ENCODE results near the gene ZNF563. TPM values are rescaled to one million over a fixed set of nuclear protein-coding genes. Genes with fewer than 3 reads are reported as not detected.

ZNF563 gene
- total RNA-seq, 1 experiment from 2014 or later, result not detected

- no peak overlapping the region for H2AFZ ChIP-seq (ENCODE audit: low read depth, low read length, poor library complexity, severe bottlenecking)
- RAD21 ChIA-PET (ENCODE audit: low non-redundant PET in 1 of 2, low total read pairs in 2 of 2, uncharacterized antibody in 2 of 2, unreplicated experiment in 2 of 2), result no interaction called here
- H3K79me2 ChIP-seq (ENCODE audit: insufficient read depth, low read length), result no peaks in the 10 kb centered on the region
- no peak overlapping the region for H3K9ac ChIP-seq (ENCODE audit: low read length)
- ATAC-seq (no peak), DNase-seq (ENCODE audit: low read depth, low spot score) (no peak)
- BruUV-seq (replicated peaks), result no TSS peak
- H3K9me2 ChIP-seq (ENCODE audit: insufficient read depth), result no peaks in the 10 kb centered on the region
- intact Hi-C loops (cut with micrococcal nuclease), result no loop called here
- TF ChIP-seq CEBPB (IDR thresholded peaks at IDR 0.05; ENCODE audit: low read depth) (no peak), EZH2 (IDR thresholded peaks at IDR 0.05) (no peak), SIN3A (IDR thresholded peaks at IDR 0.05; ENCODE audit: low read depth) (no peak), REST (IDR thresholded peaks at IDR 0.05; ENCODE audit: low read depth) (no peak), ATF3 (IDR thresholded peaks at IDR 0.05) (no peak), EZH2phosphoT487 (IDR thresholded peaks at IDR 0.05; ENCODE audit: borderline replicate concordance) (no peak), SRF (IDR thresholded peaks at IDR 0.05; ENCODE audit: low read depth) (no peak)
- H3K36me3 ChIP-seq (ENCODE audit: control insufficient read depth in 1 of 2, insufficient read depth in 2 of 2, low read length in 2 of 2), result no peaks in the 10 kb centered on the region
- H3K9me3 ChIP-seq (ENCODE audit: control insufficient read depth in 1 of 2, insufficient read depth in 1 of 2, low read depth in 1 of 2, low read length in 2 of 2), result no peaks in the 10 kb centered on the region; a peak in 2 of 4 replicates
- H3K4me3 ChIP-seq (replicated peaks in 1 of 2; ENCODE audit: low read depth in 1 of 2, low read length in 2 of 2), result no peak overlapping the region
- no peak overlapping the region for H3K4me2 ChIP-seq (ENCODE audit: low read length)
- no peaks in the 10 kb centered on the region for H3K4me1 ChIP-seq (ENCODE audit: control insufficient read depth in 1 of 2, insufficient read depth in 2 of 2, low read length in 2 of 2)
- CTCF ChIA-PET, result no interaction called here
- H3K27ac ChIP-seq (ENCODE audit: low read depth, low read length), result no peak overlapping the region
- no peaks in the 10 kb centered on the region for H4K20me1 ChIP-seq (ENCODE audit: insufficient read depth)
- POLR2A ChIA-PET, result no interaction called here
- no peaks in the 10 kb centered on the region for H3K27me3 ChIP-seq (ENCODE audit: insufficient read depth, low read length)
These were observed 3.1 kb downstream of the ZNF563 start for GRCh38 chr19:12330340-12330739.

GRCh38 chr19:12325690-12326089 is 7.7 kb downstream of the ZNF563 start:
- Histone ChIP-seq H3K9me3 (ENCODE audit: control insufficient read depth in 1 of 2, insufficient read depth in 1 of 2, low read depth in 1 of 2, low read length in 2 of 2) (peaks cover 0 to 10% of the 10 kb centered on the region in 2 experiments; a peak in 2 of 4 replicates), H3K9ac (ENCODE audit: low read length) (no peak overlapping the region), H3K4me1 (ENCODE audit: control insufficient read depth in 1 of 2, insufficient read depth in 2 of 2, low read length in 2 of 2) (no peaks in the 10 kb centered on the region), H4K20me1 (ENCODE audit: insufficient read depth) (no peaks in the 10 kb centered on the region), H3K4me3 (replicated peaks in 1 of 2; ENCODE audit: low read depth in 1 of 2, low read length in 2 of 2) (no peak overlapping the region), H3K27ac (ENCODE audit: low read depth, low read length) (no peak overlapping the region), H3K27me3 (ENCODE audit: insufficient read depth, low read length) (no peaks in the 10 kb centered on the region), H3K4me2 (ENCODE audit: low read length) (no peak overlapping the region), H2AFZ (ENCODE audit: low read depth, low read length, poor library complexity, severe bottlenecking) (no peak overlapping the region), H3K36me3 (ENCODE audit: control insufficient read depth in 1 of 2, insufficient read depth in 2 of 2, low read length in 2 of 2) (no peaks in the 10 kb centered on the region), H3K79me2 (ENCODE audit: insufficient read depth, low read length) (no peaks in the 10 kb centered on the region), H3K9me2 (ENCODE audit: insufficient read depth) (no peaks in the 10 kb centered on the region)
- ChIA-PET CTCF (no interaction called here), POLR2A (no interaction called here), RAD21 (ENCODE audit: low non-redundant PET in 1 of 2, low total read pairs in 2 of 2, uncharacterized antibody in 2 of 2, unreplicated experiment in 2 of 2) (no interaction called here)
- intact Hi-C loops (cut with micrococcal nuclease), result no loop called here
- ATAC-seq (no peak), DNase-seq (ENCODE audit: low read depth, low spot score) (no peak)
- TF ChIP-seq EZH2 (IDR thresholded peaks at IDR 0.05) (no peak), ELF1 (IDR thresholded peaks at IDR 0.05; ENCODE audit: borderline replicate concordance, low read depth) (no peak), JUND (IDR thresholded peaks at IDR 0.05) (no peak), ZFX (IDR thresholded peaks at IDR 0.05) (no peak), ZNF274 (IDR thresholded peaks at IDR 0.05; ENCODE audit: low read depth, low read length) (no peak), TCF7L2 (IDR thresholded peaks at IDR 0.05; ENCODE audit: borderline replicate concordance, extremely low read depth, insufficient read depth, insufficient read length) (no peak), MAX (IDR thresholded peaks at IDR 0.05) (no peak), EGR1 (IDR thresholded peaks at IDR 0.05; ENCODE audit: low read depth) (no peak), FOSL1 (IDR thresholded peaks at IDR 0.05; ENCODE audit: low read depth) (no peak), YY1 (IDR thresholded peaks at IDR 0.05; ENCODE audit: extremely low read depth, insufficient replicate concordance, low read depth, low read length) (no peak), SP1 (IDR thresholded peaks at IDR 0.05; ENCODE audit: low read depth) (no peak), SRF (IDR thresholded peaks at IDR 0.05; ENCODE audit: low read depth) (no peak)
- TF ChIP-seq, protein P1, sequence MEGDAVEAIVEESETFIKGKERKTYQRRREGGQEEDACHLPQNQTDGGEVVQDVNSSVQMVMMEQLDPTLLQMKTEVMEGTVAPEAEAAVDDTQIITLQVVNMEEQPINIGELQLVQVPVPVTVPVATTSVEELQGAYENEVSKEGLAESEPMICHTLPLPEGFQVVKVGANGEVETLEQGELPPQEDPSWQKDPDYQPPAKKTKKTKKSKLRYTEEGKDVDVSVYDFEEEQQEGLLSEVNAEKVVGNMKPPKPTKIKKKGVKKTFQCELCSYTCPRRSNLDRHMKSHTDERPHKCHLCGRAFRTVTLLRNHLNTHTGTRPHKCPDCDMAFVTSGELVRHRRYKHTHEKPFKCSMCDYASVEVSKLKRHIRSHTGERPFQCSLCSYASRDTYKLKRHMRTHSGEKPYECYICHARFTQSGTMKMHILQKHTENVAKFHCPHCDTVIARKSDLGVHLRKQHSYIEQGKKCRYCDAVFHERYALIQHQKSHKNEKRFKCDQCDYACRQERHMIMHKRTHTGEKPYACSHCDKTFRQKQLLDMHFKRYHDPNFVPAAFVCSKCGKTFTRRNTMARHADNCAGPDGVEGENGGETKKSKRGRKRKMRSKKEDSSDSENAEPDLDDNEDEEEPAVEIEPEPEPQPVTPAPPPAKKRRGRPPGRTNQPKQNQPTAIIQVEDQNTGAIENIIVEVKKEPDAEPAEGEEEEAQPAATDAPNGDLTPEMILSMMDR (IDR thresholded peaks at IDR 0.05 in 2 of 3, conservative IDR thresholded peaks at IDR 0.05 in 1 of 3; ENCODE audit: borderline replicate concordance in 1 of 3, insufficient read depth in 1 of 3, low read depth in 2 of 3, low read length in 2 of 3), result no peak
- BruUV-seq (replicated peaks), result no TSS peak

Data from HCT116 (cell line).